ENCODE data around the gene ZMPSTE24. TPM values are rescaled to one million over a fixed set of nuclear protein-coding genes. Genes with fewer than 3 reads are reported as not detected.

ZMPSTE24 gene
- total RNA-seq, 3 donors from 2014 or later, result 56.4 to 59.6 (median 59.5) TPM

GRCh38 chr1:40303051-40303771, 45.2 kb downstream of the ZMPSTE24 start:
- ATAC-seq, result no peak
- H3K27me3 Mint-ChIP-seq (ENCODE audit: low read depth), result no peaks in the 10 kb centered on the region
- DNase-seq, result no peak

GRCh38 chr1:40303790-40304189, 45.8 kb downstream of the ZMPSTE24 start:
- no peak overlapping the region for H3K4me3 Mint-ChIP-seq
- ATAC-seq (no peak), DNase-seq (no peak)
- no peaks in the 10 kb centered on the region for H3K36me3 Mint-ChIP-seq (ENCODE audit: insufficient read depth)
- no peaks in the 10 kb centered on the region for H3K4me1 Mint-ChIP-seq (ENCODE audit: low read depth)
- no peaks in the 10 kb centered on the region for H3K27me3 Mint-ChIP-seq (ENCODE audit: low read depth)
- no peaks in the 10 kb centered on the region for H3K9me3 Mint-ChIP-seq

More at GRCh38 chr1:40303051-40303771, 45.2 kb downstream of the ZMPSTE24 start:
- Mint-ChIP-seq H3K4me3 (no peak overlapping the region), H3K4me1 (ENCODE audit: low read depth) (no peaks in the 10 kb centered on the region), H3K9me3 (no peaks in the 10 kb centered on the region), H3K36me3 (ENCODE audit: insufficient read depth) (no peaks in the 10 kb centered on the region)

- Mint-ChIP-seq H3K4me3 (no peak overlapping the region), H3K9me3 (no peaks in the 10 kb centered on the region), H3K36me3 (ENCODE audit: insufficient read depth) (no peaks in the 10 kb centered on the region), H3K27me3 (ENCODE audit: low read depth) (no peaks in the 10 kb centered on the region), H3K4me1 (ENCODE audit: low read depth) (no peaks in the 10 kb centered on the region)
- ATAC-seq, result no peak
- DNase-seq, result no peak
Measured at GRCh38 chr1:40305451-40305850, 47.4 kb downstream of the ZMPSTE24 start.

GRCh38 chr1:40305871-40306270, 47.8 kb downstream of the ZMPSTE24 start:
- H3K9me3 Mint-ChIP-seq, result no peaks in the 10 kb centered on the region
- no peaks in the 10 kb centered on the region for H3K36me3 Mint-ChIP-seq (ENCODE audit: insufficient read depth)
- no peak for DNase-seq
- ATAC-seq, result no peak
- H3K4me1 Mint-ChIP-seq (ENCODE audit: low read depth), result no peaks in the 10 kb centered on the region
- H3K4me3 Mint-ChIP-seq, result no peak overlapping the region
- no peaks in the 10 kb centered on the region for H3K27me3 Mint-ChIP-seq (ENCODE audit: low read depth)

GRCh38 chr1:40306296-40306695, 48.3 kb downstream of the ZMPSTE24 start:
- DNase-seq, result no peak
- Mint-ChIP-seq H3K9me3 (no peaks in the 10 kb centered on the region), H3K36me3 (ENCODE audit: insufficient read depth) (no peaks in the 10 kb centered on the region), H3K4me1 (ENCODE audit: low read depth) (no peaks in the 10 kb centered on the region), H3K4me3 (no peak overlapping the region), H3K27me3 (ENCODE audit: low read depth) (no peaks in the 10 kb centered on the region)
- no peak for ATAC-seq

GRCh38 chr1:40307186-40307585, 49.1 kb downstream of the ZMPSTE24 start:
- DNase-seq, result no peak
- Mint-ChIP-seq H3K9me3 (no peaks in the 10 kb centered on the region), H3K27me3 (ENCODE audit: low read depth) (no peaks in the 10 kb centered on the region), H3K4me1 (ENCODE audit: low read depth) (no peaks in the 10 kb centered on the region), H3K4me3 (no peak overlapping the region), H3K36me3 (ENCODE audit: insufficient read depth) (no peaks in the 10 kb centered on the region)
- no peak for ATAC-seq

GRCh38 chr1:40308036-40308727, 50.1 kb downstream of the ZMPSTE24 start:
- ATAC-seq (no peak), DNase-seq (no peak)
- no peaks in the 10 kb centered on the region for H3K27me3 Mint-ChIP-seq (ENCODE audit: low read depth)
- H3K4me3 Mint-ChIP-seq, result no peak overlapping the region
- H3K4me1 Mint-ChIP-seq (ENCODE audit: low read depth), result peaks cover 8% of the 10 kb centered on the region
- no peaks in the 10 kb centered on the region for H3K9me3 Mint-ChIP-seq
- no peaks in the 10 kb centered on the region for H3K36me3 Mint-ChIP-seq (ENCODE audit: insufficient read depth)

GRCh38 chr1:40309374-40310128, 51.5 kb downstream of the ZMPSTE24 start:
- no peak for ATAC-seq
- peaks cover 16% of the 10 kb centered on the region for H3K4me1 Mint-ChIP-seq (ENCODE audit: low read depth)
- no peaks in the 10 kb centered on the region for H3K27me3 Mint-ChIP-seq (ENCODE audit: low read depth)

GRCh38 chr1:40310129-40310461, 52.1 kb downstream of the ZMPSTE24 start:
- no peaks in the 10 kb centered on the region for H3K36me3 Mint-ChIP-seq (ENCODE audit: insufficient read depth)
- peaks cover 20% of the 10 kb centered on the region for H3K4me1 Mint-ChIP-seq (ENCODE audit: low read depth)
- ATAC-seq, result no peak
- H3K9me3 Mint-ChIP-seq, result no peaks in the 10 kb centered on the region
- no peaks in the 10 kb centered on the region for H3K27me3 Mint-ChIP-seq (ENCODE audit: low read depth)
- no peak overlapping the region for H3K4me3 Mint-ChIP-seq
- DNase-seq, result no peak

More at GRCh38 chr1:40309374-40310128, 51.5 kb downstream of the ZMPSTE24 start:
- Mint-ChIP-seq H3K36me3 (ENCODE audit: insufficient read depth) (no peaks in the 10 kb centered on the region), H3K4me3 (no peak overlapping the region), H3K9me3 (no peaks in the 10 kb centered on the region)
- DNase-seq, result no peak

GRCh38 chr1:40310983-40311642, 53.1 kb downstream of the ZMPSTE24 start:
- H3K4me3 Mint-ChIP-seq, result no peak overlapping the region
- no peaks in the 10 kb centered on the region for H3K36me3 Mint-ChIP-seq (ENCODE audit: insufficient read depth)
- peaks cover 25% of the 10 kb centered on the region for H3K4me1 Mint-ChIP-seq (ENCODE audit: low read depth)
- no peaks in the 10 kb centered on the region for H3K9me3 Mint-ChIP-seq
- no peaks in the 10 kb centered on the region for H3K27me3 Mint-ChIP-seq (ENCODE audit: low read depth)
- DNase-seq (no peak), ATAC-seq (no peak)

GRCh38 chr1:40311692-40312091, 53.7 kb downstream of the ZMPSTE24 start:
- Mint-ChIP-seq H3K4me1 (ENCODE audit: low read depth) (peaks cover 25% of the 10 kb centered on the region), H3K9me3 (no peaks in the 10 kb centered on the region), H3K27me3 (ENCODE audit: low read depth) (no peaks in the 10 kb centered on the region), H3K36me3 (ENCODE audit: insufficient read depth) (no peaks in the 10 kb centered on the region), H3K4me3 (no peak overlapping the region)
- DNase-seq (no peak), ATAC-seq (no peak)

- ATAC-seq (no peak), DNase-seq (no peak)
- Mint-ChIP-seq H3K27me3 (ENCODE audit: low read depth) (peaks cover 2% of the 10 kb centered on the region), H3K4me3 (no peak overlapping the region), H3K36me3 (ENCODE audit: insufficient read depth) (no peaks in the 10 kb centered on the region), H3K4me1 (ENCODE audit: low read depth) (peaks cover 26% of the 10 kb centered on the region), H3K9me3 (no peaks in the 10 kb centered on the region)
Measured at GRCh38 chr1:40312238-40313205, 54.5 kb downstream of the ZMPSTE24 start.

- ATAC-seq, result no peak
- no peaks in the 10 kb centered on the region for H3K36me3 Mint-ChIP-seq (ENCODE audit: insufficient read depth)
Measured at GRCh38 chr1:40313329-40313957, 55.4 kb downstream of the ZMPSTE24 start.

More at GRCh38 chr1:40313329-40313957, 55.4 kb downstream of the ZMPSTE24 start:
- H3K4me3 Mint-ChIP-seq, result no peak overlapping the region
- peaks cover 7% of the 10 kb centered on the region for H3K27me3 Mint-ChIP-seq (ENCODE audit: low read depth)
- no peaks in the 10 kb centered on the region for H3K9me3 Mint-ChIP-seq
- peaks cover 31% of the 10 kb centered on the region for H3K4me1 Mint-ChIP-seq (ENCODE audit: low read depth)
- no peak for DNase-seq
